ENCODE measurements around the gene TMEM178A. TPM values are rescaled to one million over a fixed set of nuclear protein-coding genes. Genes with fewer than 3 reads are reported as not detected.

Gene TMEM178A
- polyA plus RNA-seq, 1 donor from 2014 or later: 31.8 TPM

GRCh38 chr2:39710807-39711206, 45.1 kb downstream of the TMEM178A start:
- Histone ChIP-seq H3K9ac (ENCODE audit: low read length) (no peak overlapping the region), H3K27me3 (ENCODE audit: insufficient read depth, low read depth, low read length) (no peaks in the 10 kb centered on the region), H3K79me2 (replicated peaks; ENCODE audit: insufficient read depth, low read length) (no peaks in the 10 kb centered on the region), H3K27ac (ENCODE audit: low read length) (no peak overlapping the region), H3K4me2 (ENCODE audit: low read length) (no peak overlapping the region), H3K36me3 (ENCODE audit: insufficient read depth, low read length) (no peaks in the 10 kb centered on the region), H4K20me1 (ENCODE audit: insufficient read depth) (no peaks in the 10 kb centered on the region), H3K9me3 (ENCODE audit: low read length) (no peaks in the 10 kb centered on the region), H2AFZ (ENCODE audit: low read depth, low read length) (no peak overlapping the region), H3K4me3 (ENCODE audit: low read length) (no peak overlapping the region), H3F3A (ENCODE audit: insufficient read depth, low read length, poor library complexity, severe bottlenecking) (no peaks in the 10 kb centered on the region), H3K9me2 (ENCODE audit: insufficient read depth, low read length) (no peaks in the 10 kb centered on the region)
- TF ChIP-seq CTCF (IDR thresholded peaks at IDR 0.05; ENCODE audit: poor library complexity, severe bottlenecking) (no peak), SMC3 (conservative IDR thresholded peaks at IDR 0.05; ENCODE audit: poor library complexity) (no peak), EP300 (conservative IDR thresholded peaks at IDR 0.05; ENCODE audit: poor library complexity, severe bottlenecking) (no peak), POLR2AphosphoS5 (IDR thresholded peaks at IDR 0.05) (no peak)

- Histone ChIP-seq H2AFZ (ENCODE audit: low read depth, low read length) (no peak overlapping the region), H3K27me3 (ENCODE audit: insufficient read depth, low read depth, low read length) (no peaks in the 10 kb centered on the region), H3K9me2 (ENCODE audit: insufficient read depth, low read length) (no peaks in the 10 kb centered on the region), H4K20me1 (ENCODE audit: insufficient read depth) (no peaks in the 10 kb centered on the region), H3K36me3 (ENCODE audit: insufficient read depth, low read length) (no peaks in the 10 kb centered on the region), H3K4me2 (ENCODE audit: low read length) (no peak overlapping the region), H3K9ac (ENCODE audit: low read length) (no peak overlapping the region), H3F3A (ENCODE audit: insufficient read depth, low read length, poor library complexity, severe bottlenecking) (no peaks in the 10 kb centered on the region), H3K79me2 (replicated peaks; ENCODE audit: insufficient read depth, low read length) (no peaks in the 10 kb centered on the region), H3K9me3 (ENCODE audit: low read length) (no peaks in the 10 kb centered on the region), H3K4me3 (ENCODE audit: low read length) (no peak overlapping the region), H3K27ac (ENCODE audit: low read length) (no peak overlapping the region)
- TF ChIP-seq POLR2AphosphoS5 (IDR thresholded peaks at IDR 0.05) (no peak), TAF1 (IDR thresholded peaks at IDR 0.05; ENCODE audit: low read depth) (no peak), EP300 (conservative IDR thresholded peaks at IDR 0.05; ENCODE audit: poor library complexity, severe bottlenecking) (no peak), EZH2 (IDR thresholded peaks at IDR 0.05; ENCODE audit: borderline replicate concordance, insufficient read depth, low read length, poor library complexity, severe bottlenecking) (no peak), MXI1 (conservative IDR thresholded peaks at IDR 0.05; ENCODE audit: poor library complexity, severe bottlenecking) (no peak), CTCF (IDR thresholded peaks at IDR 0.05; ENCODE audit: poor library complexity, severe bottlenecking) (no peak), SMC3 (conservative IDR thresholded peaks at IDR 0.05; ENCODE audit: poor library complexity) (no peak), RAD21 (conservative IDR thresholded peaks at IDR 0.05) (no peak)
- TF ChIP-seq, protein P1, sequence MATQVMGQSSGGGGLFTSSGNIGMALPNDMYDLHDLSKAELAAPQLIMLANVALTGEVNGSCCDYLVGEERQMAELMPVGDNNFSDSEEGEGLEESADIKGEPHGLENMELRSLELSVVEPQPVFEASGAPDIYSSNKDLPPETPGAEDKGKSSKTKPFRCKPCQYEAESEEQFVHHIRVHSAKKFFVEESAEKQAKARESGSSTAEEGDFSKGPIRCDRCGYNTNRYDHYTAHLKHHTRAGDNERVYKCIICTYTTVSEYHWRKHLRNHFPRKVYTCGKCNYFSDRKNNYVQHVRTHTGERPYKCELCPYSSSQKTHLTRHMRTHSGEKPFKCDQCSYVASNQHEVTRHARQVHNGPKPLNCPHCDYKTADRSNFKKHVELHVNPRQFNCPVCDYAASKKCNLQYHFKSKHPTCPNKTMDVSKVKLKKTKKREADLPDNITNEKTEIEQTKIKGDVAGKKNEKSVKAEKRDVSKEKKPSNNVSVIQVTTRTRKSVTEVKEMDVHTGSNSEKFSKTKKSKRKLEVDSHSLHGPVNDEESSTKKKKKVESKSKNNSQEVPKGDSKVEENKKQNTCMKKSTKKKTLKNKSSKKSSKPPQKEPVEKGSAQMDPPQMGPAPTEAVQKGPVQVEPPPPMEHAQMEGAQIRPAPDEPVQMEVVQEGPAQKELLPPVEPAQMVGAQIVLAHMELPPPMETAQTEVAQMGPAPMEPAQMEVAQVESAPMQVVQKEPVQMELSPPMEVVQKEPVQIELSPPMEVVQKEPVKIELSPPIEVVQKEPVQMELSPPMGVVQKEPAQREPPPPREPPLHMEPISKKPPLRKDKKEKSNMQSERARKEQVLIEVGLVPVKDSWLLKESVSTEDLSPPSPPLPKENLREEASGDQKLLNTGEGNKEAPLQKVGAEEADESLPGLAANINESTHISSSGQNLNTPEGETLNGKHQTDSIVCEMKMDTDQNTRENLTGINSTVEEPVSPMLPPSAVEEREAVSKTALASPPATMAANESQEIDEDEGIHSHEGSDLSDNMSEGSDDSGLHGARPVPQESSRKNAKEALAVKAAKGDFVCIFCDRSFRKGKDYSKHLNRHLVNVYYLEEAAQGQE (IDR thresholded peaks at IDR 0.05; ENCODE audit: borderline replicate concordance): no peak
These were observed 47.2 kb downstream of the TMEM178A start for GRCh38 chr2:39712953-39713352.
